ENCODE measurements around the gene ZNF562.
"Not testable (repeated sequence)": the region's sequence is repeated elsewhere in the genome, so short reads cannot be mapped to it uniquely, and the experiment has no call there.

Gene ZNF562

GRCh38 chr19:9671655-9672054 lies 3.2 kb downstream of the ZNF562 start:
- ChIA-PET CTCF (no interaction called here), POLR2A (no interaction called here)
- no peak for DNase-seq (ENCODE audit: extremely low spot score)
- TF ChIP-seq CTCF (IDR thresholded peaks at IDR 0.05; ENCODE audit: control extremely low read depth, extremely low read depth, low read depth, missing control alignments) = no peak

DNA sequence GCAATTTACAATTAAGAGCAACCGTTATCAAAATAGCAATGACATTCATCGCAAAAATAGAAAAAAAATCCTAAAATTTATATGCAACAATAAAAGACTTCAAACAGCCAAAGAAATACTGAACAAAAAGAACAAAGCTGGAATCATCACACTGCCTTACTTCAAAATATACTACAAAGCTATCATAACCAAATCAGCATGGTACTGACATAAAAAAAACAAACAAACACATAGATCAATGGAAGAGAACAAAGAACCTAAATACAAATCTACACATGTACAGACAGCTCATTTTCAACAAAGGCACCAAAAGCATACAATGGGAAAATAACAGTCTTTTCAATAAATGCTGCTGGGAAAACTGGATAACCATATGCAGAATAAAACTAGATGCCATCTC lies 6.4 kb downstream of the ZNF562 start:
- no peak for DNase-seq (ENCODE audit: extremely low spot score)
- ChIA-PET POLR2A (no interaction called here), CTCF (no interaction called here)
- no peak for TF ChIP-seq CTCF (IDR thresholded peaks at IDR 0.05; ENCODE audit: control extremely low read depth, extremely low read depth, low read depth, missing control alignments)

DNA sequence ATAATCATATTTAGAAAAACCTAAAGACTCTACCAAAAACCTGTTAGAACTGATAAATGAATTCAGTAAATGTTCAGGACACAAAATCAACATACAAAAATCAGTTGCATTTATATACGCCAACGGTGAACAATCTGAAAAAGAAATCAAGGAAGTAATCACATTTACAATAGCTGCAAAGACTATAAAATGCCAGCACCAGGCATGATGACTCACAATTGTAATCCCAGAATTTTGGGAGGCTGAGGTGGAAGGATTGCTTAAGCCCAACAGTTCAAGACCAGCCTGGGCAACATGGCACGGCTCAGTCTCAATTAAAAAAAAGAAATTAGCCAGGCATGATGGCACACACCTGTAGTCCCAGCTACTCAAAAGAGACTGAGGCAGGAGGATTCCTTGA lies 7.0 kb downstream of the ZNF562 start:
- TF ChIP-seq CTCF (IDR thresholded peaks at IDR 0.05; ENCODE audit: control extremely low read depth, extremely low read depth, low read depth, missing control alignments) = no peak
- ChIA-PET CTCF (no interaction called here), POLR2A (no interaction called here)
- DNase-seq (ENCODE audit: extremely low spot score) = no peak

GRCh38 chr19:9658769-9659168 lies 16.1 kb downstream of the ZNF562 start:
- no peak for DNase-seq (ENCODE audit: extremely low spot score)
- TF ChIP-seq CTCF (IDR thresholded peaks at IDR 0.05; ENCODE audit: control extremely low read depth, extremely low read depth, low read depth, missing control alignments) = no peak
- ChIA-PET CTCF (no interaction called here), POLR2A (no interaction called here)

GRCh38 chr19:9653066-9653555 lies 21.8 kb downstream of the ZNF562 start:
- DNase-seq (ENCODE audit: extremely low spot score); CTCF ChIA-PET; POLR2A ChIA-PET: not testable (repeated sequence)

DNA sequence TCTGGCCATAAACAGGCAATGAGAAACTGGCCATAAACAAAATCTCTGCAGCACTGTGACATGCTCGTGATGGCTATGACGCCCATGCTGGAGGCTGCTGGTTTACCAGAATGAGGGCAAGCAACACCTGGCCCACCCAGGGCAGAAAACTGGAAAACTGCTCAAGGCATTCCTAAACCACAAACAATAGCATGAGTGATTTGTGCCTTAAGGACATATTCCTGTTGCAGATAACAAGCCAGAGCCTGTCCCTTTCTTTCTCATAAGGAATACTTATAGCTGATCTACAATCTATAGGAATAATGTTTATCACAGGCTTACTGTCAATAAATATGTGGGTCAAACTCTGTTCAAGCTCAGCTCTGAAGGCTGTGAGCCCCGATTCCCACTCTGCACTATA lies 23.4 kb downstream of the ZNF562 start:
- POLR2A ChIA-PET; DNase-seq (ENCODE audit: extremely low spot score): not testable (repeated sequence)
- CTCF ChIA-PET = interaction anchor here (1.6 kb wide), 1 partner anchor 16 kb away, joined by 3 read pairs; no protein-coding TSS in a partner anchor

DNA sequence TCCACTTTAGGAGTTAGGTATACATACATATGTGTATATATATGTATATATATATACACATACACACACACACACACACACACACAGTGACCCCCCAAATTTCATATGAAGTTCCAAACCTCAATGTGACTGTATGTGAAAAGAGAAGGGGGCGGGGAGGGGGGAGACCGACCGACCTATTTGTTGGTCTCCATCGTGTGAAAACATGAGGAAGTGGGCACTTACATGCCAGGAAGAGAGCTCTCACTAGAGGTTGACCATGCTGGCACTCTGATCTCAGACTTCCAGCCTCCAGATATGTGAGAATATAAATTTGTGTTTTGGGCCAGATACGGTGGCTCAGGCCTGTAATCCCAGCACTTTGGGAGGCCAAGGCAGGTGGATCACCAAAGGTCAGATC lies 24.6 kb downstream of the ZNF562 start:
- no peak for TF ChIP-seq CTCF (IDR thresholded peaks at IDR 0.05; ENCODE audit: control extremely low read depth, extremely low read depth, low read depth, missing control alignments)
- ChIA-PET POLR2A (no interaction called here), CTCF (interaction anchor here (1.6 kb wide), 1 partner anchor 17 kb away, joined by 3 read pairs; no protein-coding TSS in a partner anchor)
- no peak for DNase-seq (ENCODE audit: extremely low spot score)

- ChIA-PET CTCF (interaction anchor here (1.3 to 2.5 kb wide), 3 partner anchors 9 to 59 kb away, joined by 3 to 8 read pairs (median 5); no protein-coding TSS in a partner anchor), POLR2A (no interaction called here)
- no peak for DNase-seq (ENCODE audit: extremely low spot score)
- no peak for TF ChIP-seq CTCF (IDR thresholded peaks at IDR 0.05; ENCODE audit: control extremely low read depth, extremely low read depth, low read depth, missing control alignments)
Observed at GRCh38 chr19:9645472-9645871, 29.4 kb downstream of the ZNF562 start.

Measured in GM10248 (cell line).